GM12878 (cell line): Measurements from ENCODE around the gene GALR3. TPM values are rescaled to one million over a fixed set of nuclear protein-coding genes. Genes with fewer than 3 reads are reported as not detected.
A peak's percentile ranks its signal among the peaks of the same experiment; 100 is the strongest.

Experiments used
- ATAC-seq: fragments of 200-7000 bp; cut with Tn5 transposase; 3 replicates; pipeline ENCODE4 v1.9.1; 2020; ENCODE audit warnings: mild to moderate bottlenecking, moderate library complexity
- BruUV-seq: library from RNA; stranded (reverse); fragments of 400-500 nt; replicated peaks from 2 replicates; lab custom pipeline; 2021; lab: Mats Ljungman, UMichigan
- CTCF ChIA-PET: fragments of 300-600 bp; sonication (Branson Sonifier 250); formaldehyde crosslinking; extraction: SDS; loops from one replicate; lab custom pipeline; 2021; ENCODE audit warnings: inconsistent platforms; lab: Yijun Ruan, JAX
- POLR2A ChIA-PET: fragments of 350-600 bp; formaldehyde crosslinking; extraction: SDS; loops from one replicate; lab custom pipeline; 2021; ENCODE audit warnings: inconsistent platforms; lab: Charles Lee
- RAD21 ChIA-PET: fragments of 300-600 bp; sonication (Branson Sonifier 250); formaldehyde crosslinking; loops from one replicate; lab custom pipeline; 2023; ENCODE audit warnings: antibody characterized with exemption; ENCODE audit not compliant: unreplicated experiment; lab: Charles Lee
- SMC1A ChIA-PET: fragments of 300-600 bp; sonication (Branson Sonifier 250); formaldehyde crosslinking; loops from one replicate; lab custom pipeline; 2023; ENCODE audit not compliant: unreplicated experiment, uncharacterized antibody; lab: Charles Lee
- DNase-seq: peaks from one replicate; pipeline ENCODE4 v3.0.0-alpha.2; 2011; ENCODE audit warnings: low read depth, low spot score
- FAIRE-seq: peaks from 3 replicates; lab custom pipeline; 2011; peaks lifted over from hg19 to GRCh38; lab: Jason Lieb, UNC
- H2AFZ ChIP-seq: 2 replicates; pipeline ENCODE4 v1.6.0; 2011; ENCODE audit warnings: low read depth, low read length, control low read depth; ENCODE audit not compliant: control insufficient read depth
- H3K27ac ChIP-seq: 2 replicates; pipeline ENCODE4 v1.5.1; 2011; ENCODE audit warnings: control low read depth; ENCODE audit not compliant: control insufficient read depth, insufficient read depth
- H3K27me3 ChIP-seq, 2 experiments: replicated peaks in 1 of 2; 2 replicates each; pipeline versions ENCODE4 v1.6.0 to v1.6.1; 2011; ENCODE audit warnings: low read length in 1 of 2; ENCODE audit not compliant: control insufficient read depth in 2 of 2, insufficient read depth in 2 of 2
- H3K36me3 ChIP-seq, 2 experiments: 2 replicates each; pipeline ENCODE4 v1.5.1; 2011; ENCODE audit warnings: low read length in 1 of 2; ENCODE audit not compliant: control insufficient read depth in 2 of 2, insufficient read depth in 2 of 2
- H3K4me1 ChIP-seq: 2 replicates; pipeline ENCODE4 v1.6.1; 2011; ENCODE audit warnings: mild to moderate bottlenecking, low read length, moderate library complexity, mixed read lengths; ENCODE audit not compliant: control insufficient read depth, insufficient read depth
- H3K4me2 ChIP-seq: 2 replicates; pipeline ENCODE4 v1.6.0; 2011; ENCODE audit warnings: control low read depth; ENCODE audit not compliant: control insufficient read depth, insufficient read depth
- H3K4me3 ChIP-seq: fragments of 200-600 bp; sonication (generic); 2 replicates; pipeline ENCODE4 v1.5.1; 2016
- H3K79me2 ChIP-seq: 2 replicates; pipeline ENCODE4 v1.6.0; 2011; ENCODE audit warnings: low read length; ENCODE audit not compliant: control insufficient read depth, insufficient read depth
- H3K9ac ChIP-seq: 2 replicates; pipeline ENCODE4 v1.8.0; 2011; ENCODE audit warnings: low read length, control low read depth, mixed read lengths; ENCODE audit not compliant: control insufficient read depth, insufficient read depth
- H3K9me3 ChIP-seq: replicated peaks from 3 replicates; pipeline ENCODE4 v1.5.1; 2011; ENCODE audit warnings: mild to moderate bottlenecking, low read length; ENCODE audit not compliant: control insufficient read depth, insufficient read depth
- H4K20me1 ChIP-seq: 2 replicates; pipeline ENCODE4 v1.6.0; 2011; ENCODE audit not compliant: control insufficient read depth, insufficient read depth
- ATF2 ChIP-seq: IDR thresholded peaks from 2 replicates; pipeline ENCODE4 v1.6.1; 2012; ENCODE audit warnings: low read length, inconsistent platforms
- ATF3 ChIP-seq: IDR thresholded peaks from 2 replicates; pipeline ENCODE4 v1.6.1; 2011; ENCODE audit warnings: low read depth, mild to moderate bottlenecking, low read length, moderate library complexity, borderline replicate concordance; ENCODE audit errors: extremely low read depth
- BMI1 ChIP-seq: fragments of 450-650 bp; IDR thresholded peaks from 2 replicates; pipeline ENCODE4 v1.6.1; 2016; ENCODE audit warnings: mild to moderate bottlenecking, moderate library complexity, borderline replicate concordance
- GATAD2B ChIP-seq: fragments of 450-650 bp; conservative IDR thresholded peaks from 2 replicates; pipeline ENCODE4 v1.6.1; 2017; ENCODE audit warnings: low read depth, mild to moderate bottlenecking, moderate library complexity
- IRF3 ChIP-seq: fragments of 450-650 bp; IDR thresholded peaks from 2 replicates; pipeline ENCODE4 v1.6.1; 2014; ENCODE audit warnings: mild to moderate bottlenecking
- IRF5 ChIP-seq: fragments of 450-650 bp; IDR thresholded peaks from 2 replicates; pipeline ENCODE4 v1.6.1; 2017; ENCODE audit warnings: borderline replicate concordance
- JUNB ChIP-seq: IDR thresholded peaks from 2 replicates; pipeline ENCODE4 v1.6.1; 2016; ENCODE audit warnings: antibody characterized with exemption, mild to moderate bottlenecking
- NFIC ChIP-seq: IDR thresholded peaks from 2 replicates; pipeline ENCODE4 v1.6.1; 2012; ENCODE audit warnings: low read depth, mild to moderate bottlenecking, inconsistent platforms, low read length, moderate library complexity
- NR2F1 ChIP-seq: fragments of 450-650 bp; conservative IDR thresholded peaks from 2 replicates; pipeline ENCODE4 v1.6.1; 2017; ENCODE audit warnings: mild to moderate bottlenecking
- PKNOX1 ChIP-seq: fragments of 450-650 bp; IDR thresholded peaks from 2 replicates; pipeline ENCODE4 v1.6.1; 2016; ENCODE audit warnings: mild to moderate bottlenecking
- SMAD1 ChIP-seq: fragments of 450-650 bp; IDR thresholded peaks from 2 replicates; pipeline ENCODE4 v1.6.1; 2018; ENCODE audit warnings: mild to moderate bottlenecking, low read depth; ENCODE audit not compliant: partially characterized antibody
- SREBF2 ChIP-seq: IDR thresholded peaks from 2 replicates; pipeline ENCODE4 v1.6.1; 2012; ENCODE audit warnings: mild to moderate bottlenecking, low read length
- SRF ChIP-seq, 2 experiments: IDR thresholded peaks; 2 replicates each; pipeline ENCODE4 v1.6.1; 2011; ENCODE audit warnings: low read depth in 2 of 2, low read length in 2 of 2, mild to moderate bottlenecking in 1 of 2, moderate library complexity in 1 of 2
- USF2 ChIP-seq: IDR thresholded peaks from 2 replicates; pipeline ENCODE4 v1.6.1; 2011; ENCODE audit warnings: low read depth, low read length, improper control_type of control experiment, borderline replicate concordance
- WRNIP1 ChIP-seq: IDR thresholded peaks from 2 replicates; pipeline ENCODE4 v1.6.1; 2011; ENCODE audit warnings: low read depth, low read length, improper control_type of control experiment, borderline replicate concordance
- ZNF217 ChIP-seq: fragments of 450-650 bp; IDR thresholded peaks from 2 replicates; pipeline ENCODE4 v1.6.1; 2017; ENCODE audit warnings: antibody characterized with exemption, mild to moderate bottlenecking
- ZNF622 ChIP-seq: fragments of 450-650 bp; IDR thresholded peaks from 2 replicates; pipeline ENCODE4 v1.6.1; 2017; ENCODE audit warnings: mild to moderate bottlenecking, inconsistent platforms
- WGBS: methylation state at CpG from one replicate; pipeline ENCODE4 v1.1.6; 2016; ENCODE audit warnings: low lambda C conversion rate; ENCODE audit not compliant: insufficient replicate concordance, insufficient coverage; ENCODE audit errors: missing lambda C conversion rate; 5-methylcytosine and 5-hydroxymethylcytosine counted together
- in situ Hi-C: fragments of 300-500 bp; cut with MboI; formaldehyde crosslinking; loops from 9 replicates; pipeline ENCODE4 v1.14.3; 2018; ENCODE audit warnings: mixed read lengths
- intact Hi-C: fragments of 100-400 bp; cut with micrococcal nuclease; formaldehyde crosslinking; loops from one replicate; pipeline ENCODE4 v1.14.2; 2022; ENCODE audit not compliant: unreplicated experiment
- polyA plus RNA-seq, 11 experiments: library from polyadenylated mRNA; depleted of rRNA in 4 of 11; unstranded in 6 of 11; stranded (reverse) in 5 of 11; fragments of >200 nt; fragmentation: Nextera tagmentation in 4 of 11; fragmentation: Illumina TruSeq in 1 of 11; extraction: Ambion mirVana in 4 of 11; extraction: Trizol in 1 of 11; gene quantifications; 1 replicate in 1 of 11; 2 replicates in 10 of 11; pipeline versions ENCODE4 v1.2.1 to v1.2.3, GENCODE V29; 2011 to 2016; ENCODE audit warnings: inconsistent platforms in 2 of 11, missing spikeins in 2 of 11, low read depth in 1 of 11
- total RNA-seq, 4 experiments: library from RNA; depleted of rRNA in 3 of 4; stranded (reverse); fragments of >200 nt in 3 of 4; fragmentation: Illumina TruSeq in 1 of 4; extraction: Trizol in 1 of 4; gene quantifications; 2 replicates each; pipeline versions ENCODE4 v1.2.1 to v1.2.3, GENCODE V29; 2013 to 2021

Gene GALR3
- total and polyA plus RNA-seq, 10 of the 15 experiments (the other 5 are each of a cell fraction or from before 2014, with no cell fraction given), result not detected

GRCh38 chr22:37777122-37777687 is 46.0 kb upstream of the GALR3 start (continued):
- TF ChIP-seq USF2, result no peak; the same call in 1 of the 2 replicates
- TF ChIP-seq SREBF2, result no peak
- TF ChIP-seq NR2F1, result peak; percentile 96
- no peak for TF ChIP-seq JUNB
- TF ChIP-seq SRF (IDR thresholded peaks at IDR 0.05; ENCODE audit: low read depth in 2 of 2, low read length in 2 of 2), result no peak
- no peak for TF ChIP-seq WRNIP1
- TF ChIP-seq NFIC, result peak; percentile 36
- no peak for TF ChIP-seq IRF5
- TF ChIP-seq PKNOX1, result no peak

- Histone ChIP-seq H3K9me3 (no peaks in the 10 kb centered on the region; the same call in 2 of the 3 replicates), H2AFZ (no peak overlapping the region), H3K4me2 (no peak overlapping the region), H3K4me1 (peaks cover 17% of the 10 kb centered on the region), H3K9ac (no peak overlapping the region), H4K20me1 (no peaks in the 10 kb centered on the region; the same call in 1 of the 2 replicates), H3K27ac (no peak overlapping the region), H3K36me3 (no peaks in the 10 kb centered on the region; a peak in 1 of 4 replicates), H3K4me3 (no peak overlapping the region), H3K79me2 (no peaks in the 10 kb centered on the region), H3K27me3 (no peaks in the 10 kb centered on the region)
- ChIA-PET POLR2A (no interaction called here), CTCF (no interaction called here), SMC1A (no interaction called here), RAD21 (interaction anchor here (0.9 kb wide), 1 partner anchor 29 kb away, joined by 3 read pairs; the partner anchor contains the start of gene GCAT)
- ATAC-seq, result no peak
- intact Hi-C loops (no loop called here), in situ Hi-C loops (no loop called here)
- FAIRE-seq, result no peak
- DNase-seq, result no peak
- WGBS, result 92% methylated on average over 10 of the region's 10 CpGs
- no TSS peak for BruUV-seq
- no peak for TF ChIP-seq GATAD2B
- TF ChIP-seq BMI1, result no peak
- no peak for TF ChIP-seq ZNF622
- TF ChIP-seq SMAD1, result no peak
- TF ChIP-seq ATF2, result no peak
- TF ChIP-seq ATF3, result no peak
- TF ChIP-seq IRF3, result no peak
- TF ChIP-seq ZNF217, result no peak
These were observed 44.7 kb upstream of the GALR3 start for GRCh38 chr22:37778370-37779009.
